ENCODE measurements around the gene ACHE.
"Not testable (repeated sequence)": the region's sequence is repeated elsewhere in the genome, so short reads cannot be mapped to it uniquely, and the experiment has no call there.

Gene ACHE

GRCh38 chr7:100861616-100861985 is 34.1 kb downstream of the ACHE start:
- DNase-seq (ENCODE audit: low read depth, low spot score): no peak

GRCh38 chr7:100860702-100861615 is 34.7 kb downstream of the ACHE start:
- no peak for DNase-seq (ENCODE audit: low read depth, low spot score)

- DNase-seq (ENCODE audit: low read depth, low spot score): no peak
Measured at GRCh38 chr7:100859856-100860255, 35.8 kb downstream of the ACHE start.

- DNase-seq (ENCODE audit: low read depth, low spot score): peak; percentile 90
Measured at GRCh38 chr7:100856871-100857282, 38.8 kb downstream of the ACHE start.

GRCh38 chr7:100855515-100855914 is 40.2 kb downstream of the ACHE start:
- no peak for DNase-seq (ENCODE audit: low read depth, low spot score)

GRCh38 chr7:100854899-100855298 is 40.8 kb downstream of the ACHE start:
- not testable (repeated sequence) for DNase-seq (ENCODE audit: low read depth, low spot score)

GRCh38 chr7:100854146-100854895 is 41.4 kb downstream of the ACHE start:
- no peak for DNase-seq (ENCODE audit: low read depth, low spot score)

GRCh38 chr7:100852048-100852872 is 43.4 kb downstream of the ACHE start, which contains the start of gene SLC12A9:
Gene SLC12A9 (plus strand): TSS chr7:100852713. CDS start chr7:100854198, 1,485 bp downstream.
- DNase-seq (ENCODE audit: low read depth, low spot score): peak; percentile 94

- no peak for DNase-seq (ENCODE audit: low read depth, low spot score)
Measured at GRCh38 chr7:100847360-100847759, 48.3 kb downstream of the ACHE start.

- no peak for DNase-seq (ENCODE audit: low read depth, low spot score)
Measured at GRCh38 chr7:100840470-100841100, 55.1 kb downstream of the ACHE start.

All from ELF-1 (cell line).